HS-27A (cell line): ENCODE results near the gene CCNT2.
"Not testable (repeated sequence)": the region's sequence is repeated elsewhere in the genome, so short reads cannot be mapped to it uniquely, and the experiment has no call there.

Source experiments
- DNase-seq: peaks from one replicate; pipeline ENCODE4 v3.0.0-alpha.2; 2012; ENCODE audit warnings: low read depth, missing footprints

The CCNT2 gene

GRCh38 chr2:134919341-134920210 is 954 bp downstream of the CCNT2 start:
- peak; percentile 45 for DNase-seq

GRCh38 chr2:134924912-134925311 is 6.3 kb downstream of the CCNT2 start:
- DNase-seq: no peak

- DNase-seq: no peak
These were observed 7.8 kb downstream of the CCNT2 start for GRCh38 chr2:134926231-134926931.

GRCh38 chr2:134927195-134927594 is 8.6 kb downstream of the CCNT2 start:
- DNase-seq: no peak

- DNase-seq: no peak
These were observed 14.4 kb downstream of the CCNT2 start for GRCh38 chr2:134932864-134933526.

GRCh38 chr2:134933732-134934131 is 15.1 kb downstream of the CCNT2 start:
- DNase-seq: no peak

GRCh38 chr2:134934150-134934549 is 15.5 kb downstream of the CCNT2 start:
- DNase-seq: no peak

- no peak for DNase-seq
These were observed 16.0 kb downstream of the CCNT2 start for GRCh38 chr2:134934641-134935040.

GRCh38 chr2:134936691-134937090 is 18.1 kb downstream of the CCNT2 start:
- no peak for DNase-seq

- no peak for DNase-seq
These were observed 24.9 kb downstream of the CCNT2 start for GRCh38 chr2:134943540-134943939.

- DNase-seq: no peak
These were observed 26.4 kb downstream of the CCNT2 start for GRCh38 chr2:134944975-134945374.

GRCh38 chr2:134946073-134946472 is 27.5 kb downstream of the CCNT2 start:
- DNase-seq: no peak

GRCh38 chr2:134949981-134950708 is 31.5 kb downstream of the CCNT2 start:
- no peak for DNase-seq

- no peak for DNase-seq
These were observed 32.3 kb downstream of the CCNT2 start for GRCh38 chr2:134950886-134951285.

GRCh38 chr2:134952608-134953007 is 34.0 kb downstream of the CCNT2 start:
- DNase-seq: no peak

- no peak for DNase-seq
These were observed 35.4 kb downstream of the CCNT2 start for GRCh38 chr2:134954065-134954464.

- no peak for DNase-seq
These were observed 37.1 kb downstream of the CCNT2 start for GRCh38 chr2:134955744-134956143.

- DNase-seq: no peak
These were observed 38.9 kb downstream of the CCNT2 start for GRCh38 chr2:134957477-134957876.

- not testable (repeated sequence) for DNase-seq
These were observed 48.5 kb downstream of the CCNT2 start for GRCh38 chr2:134967166-134967565.

GRCh38 chr2:134973241-134974138 is 54.9 kb downstream of the CCNT2 start:
- no peak for DNase-seq
